GM23248 (cell line): ENCODE results near the gene MBLAC1.

ENCODE experiments used
- EZH2 ChIP-seq: fragments of 200-600 bp; sonication (generic); IDR thresholded peaks from 2 replicates; pipeline ENCODE4 v1.6.1; 2018; ENCODE audit warnings: antibody characterized with exemption, mild to moderate bottlenecking; ENCODE audit not compliant: insufficient read depth, poor library complexity, severe bottlenecking
- EZH2phosphoT487 ChIP-seq: fragments of 200-600 bp; sonication (generic); IDR thresholded peaks from 2 replicates; pipeline ENCODE4 v1.6.1; 2018; ENCODE audit warnings: antibody characterized with exemption, moderate library complexity, mild to moderate bottlenecking, low read depth; ENCODE audit not compliant: insufficient read depth

DNA sequence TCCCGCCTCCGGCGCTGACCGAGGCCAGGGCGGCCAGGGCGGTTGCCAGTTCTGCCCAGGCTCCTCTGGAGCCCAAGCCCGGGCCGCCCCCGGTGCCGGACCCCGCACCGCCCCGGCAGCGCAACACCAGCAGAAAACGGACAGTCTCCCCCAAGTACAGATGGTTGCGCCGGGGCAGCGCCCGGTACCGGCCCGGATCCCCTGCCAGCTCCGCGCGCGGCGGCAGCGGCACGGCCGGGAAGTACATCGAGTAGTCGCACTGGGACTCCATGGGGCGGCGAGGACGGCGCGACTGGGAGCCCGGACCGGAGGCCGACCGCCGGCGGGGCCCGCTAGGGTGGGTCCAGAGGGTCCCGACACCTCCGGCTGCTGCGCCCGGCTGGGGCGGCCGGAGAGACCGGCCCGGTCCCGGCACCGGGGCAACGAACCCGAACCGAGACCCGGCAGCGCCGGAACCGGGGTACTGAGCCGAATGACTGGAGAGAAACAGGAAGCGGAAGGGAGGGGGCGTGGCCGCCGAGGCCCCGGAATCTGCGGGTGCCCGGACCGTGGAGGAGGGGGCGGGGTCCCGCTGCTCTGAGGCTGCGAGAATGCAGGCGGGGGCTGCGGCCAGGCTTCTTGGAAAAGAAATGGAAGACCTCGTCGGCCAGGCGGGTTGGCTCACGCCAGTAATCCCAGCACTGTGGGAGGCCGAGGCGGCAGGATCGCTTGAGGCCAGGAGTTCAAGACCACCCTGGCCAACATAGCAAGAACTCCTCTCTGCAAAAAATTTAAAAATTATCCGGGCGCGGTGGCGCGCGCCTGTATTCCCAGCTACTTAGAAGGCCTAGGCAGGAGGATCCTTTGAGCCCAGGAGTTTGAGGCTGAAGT, 31.7 kb downstream of the MBLAC1 start, which contains the start of gene TRAPPC14:
- TF ChIP-seq EZH2 (no peak), EZH2phosphoT487 (no peak)
